Immature natural killer cell (primary cell): ENCODE data around the gene TGFA. TPM values are rescaled to one million over a fixed set of nuclear protein-coding genes. Genes with fewer than 3 reads are reported as not detected.

Experiments used
- DNase-seq, 3 donors: peaks; one replicate each; pipeline ENCODE4 v3.0.0; 2022; ENCODE audit warnings: mixed read lengths in 1 of 3
- H3K27ac Mint-ChIP-seq, 6 donors: one replicate each; pipeline ENCODE4 v1.8.0; 2020; ENCODE audit warnings: mixed read lengths in 6 of 6, mild to moderate bottlenecking in 5 of 6, inconsistent platforms in 4 of 6, moderate library complexity in 3 of 6
- H3K27me3 Mint-ChIP-seq, 3 donors: one replicate each; pipeline ENCODE4 v1.8.0; 2020 to 2021; ENCODE audit warnings: low read depth in 3 of 3, mild to moderate bottlenecking in 3 of 3, mixed read lengths in 3 of 3, moderate library complexity in 3 of 3, inconsistent platforms in 1 of 3
- H3K36me3 Mint-ChIP-seq, 3 donors: one replicate each; pipeline ENCODE4 v1.8.0; 2020; ENCODE audit warnings: mixed read lengths in 3 of 3, inconsistent platforms in 2 of 3, mild to moderate bottlenecking in 2 of 3
- H3K4me1 Mint-ChIP-seq, 2 donors: one replicate each; pipeline ENCODE4 v1.8.0; 2020; ENCODE audit warnings: inconsistent platforms in 2 of 2, mild to moderate bottlenecking in 2 of 2, mixed read lengths in 2 of 2, moderate library complexity in 1 of 2
- H3K4me3 Mint-ChIP-seq, 5 donors: one replicate each; pipeline ENCODE4 v1.8.0; 2020; ENCODE audit warnings: mild to moderate bottlenecking in 5 of 5, mixed read lengths in 5 of 5, inconsistent platforms in 3 of 5, moderate library complexity in 3 of 5
- H3K9me3 Mint-ChIP-seq, 6 donors: one replicate each; pipeline ENCODE4 v1.8.0; 2020; ENCODE audit warnings: mild to moderate bottlenecking in 6 of 6, mixed read lengths in 6 of 6, inconsistent platforms in 4 of 6, moderate library complexity in 3 of 6
- polyA plus RNA-seq, 3 donors: library from polyadenylated mRNA; unstranded; fragments of 300-500 nt; fragmentation: Illumina TruSeq; gene quantifications; one replicate each; pipeline ENCODE4 v1.2.3, GENCODE V29; 2021

The TGFA gene
- polyA plus RNA-seq, 3 donors from 2014 or later, result 2.1 to 5.5 (median 2.6) TPM

GRCh38 chr2:70526126-70526525 lies 27.5 kb downstream of the TGFA start:
- Mint-ChIP-seq H3K9me3 (no peaks in the 10 kb centered on the region), H3K4me3 (no peak overlapping the region), H3K27me3 (peaks cover 0 to 8% (median 4%) of the 10 kb centered on the region in 3 donors), H3K27ac (no peak overlapping the region), H3K4me1 (peaks cover 31 to 32% of the 10 kb centered on the region in 2 donors), H3K36me3 (peaks cover 0 to 5% (median 0%) of the 10 kb centered on the region in 3 donors)
- DNase-seq, result no peak

GRCh38 chr2:70525032-70525431 lies 28.6 kb downstream of the TGFA start:
- no peak for DNase-seq
- Mint-ChIP-seq H3K4me3 (peak overlapping the region in 3 of 5 donors; percentile 2 to 47 (median 27)), H3K36me3 (peaks cover 0 to 5% (median 4%) of the 10 kb centered on the region in 3 donors), H3K9me3 (no peaks in the 10 kb centered on the region), H3K4me1 (peaks cover 31 to 32% of the 10 kb centered on the region in 2 donors), H3K27ac (peak overlapping the region in 2 of 6 donors; percentile 32 to 69), H3K27me3 (peaks cover 0 to 8% (median 4%) of the 10 kb centered on the region in 3 donors)

- H3K27me3 Mint-ChIP-seq, result peaks cover 0 to 5% (median 2%) of the 10 kb centered on the region in 3 donors
- H3K4me1 Mint-ChIP-seq, result peaks cover 30 to 31% of the 10 kb centered on the region in 2 donors
- no peaks in the 10 kb centered on the region for H3K9me3 Mint-ChIP-seq
- peaks cover 0 to 4% (median 0%) of the 10 kb centered on the region in 3 donors for H3K36me3 Mint-ChIP-seq
- H3K4me3 Mint-ChIP-seq, result peak overlapping the region; percentile 63 to 78 (median 72)
- DNase-seq, result peak; percentile 67 to 76 (median 73)
- H3K27ac Mint-ChIP-seq, result peak overlapping the region; percentile 82 to 93 (median 89)
Observed at GRCh38 chr2:70523996-70524965, 29.3 kb downstream of the TGFA start.

DNA sequence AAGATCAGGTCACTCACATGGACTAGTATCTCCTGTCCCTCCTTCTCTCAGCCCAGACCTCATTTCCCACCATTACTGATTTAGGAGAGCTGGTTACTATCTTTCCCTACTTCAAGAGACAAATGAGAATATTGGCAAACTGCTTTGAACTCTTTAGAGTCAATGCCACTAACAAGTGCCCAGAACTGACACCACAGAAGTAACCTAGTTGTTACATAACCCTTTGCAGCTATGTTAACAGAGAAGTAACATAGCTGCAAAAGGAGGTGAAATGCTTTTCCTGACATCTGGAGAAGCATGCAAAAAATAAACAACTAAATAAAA lies 30.0 kb downstream of the TGFA start:
- H3K4me3 Mint-ChIP-seq, result peak overlapping the region; percentile 63 to 78 (median 72)
- H3K36me3 Mint-ChIP-seq, result peaks cover 0 to 4% (median 0%) of the 10 kb centered on the region in 3 donors
- H3K27me3 Mint-ChIP-seq, result peaks cover 0 to 5% (median 4%) of the 10 kb centered on the region in 3 donors
- DNase-seq, result no peak
- H3K27ac Mint-ChIP-seq, result peak overlapping the region; percentile 82 to 93 (median 89)
- H3K9me3 Mint-ChIP-seq, result no peaks in the 10 kb centered on the region
- H3K4me1 Mint-ChIP-seq, result peaks cover 30 to 31% of the 10 kb centered on the region in 2 donors

DNA sequence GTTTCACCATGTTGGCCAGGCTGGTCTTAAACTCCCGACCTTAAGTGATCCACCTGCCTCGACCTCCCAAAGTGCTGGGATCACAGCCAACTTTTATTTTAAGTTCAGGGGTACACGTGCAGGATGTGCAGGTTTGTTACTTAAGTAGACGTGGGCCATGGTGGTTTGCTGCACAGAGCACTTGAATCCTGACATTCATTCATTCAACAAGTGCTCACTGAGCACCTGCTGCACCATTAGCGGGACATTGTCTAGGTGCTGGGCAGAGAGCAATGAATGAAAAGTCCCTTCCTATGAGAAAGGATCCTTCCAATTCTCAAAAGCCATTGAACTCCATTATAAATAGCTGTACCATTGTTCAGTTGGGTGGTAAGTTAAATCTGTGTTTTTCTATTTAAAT lies 31.0 kb downstream of the TGFA start:
- Mint-ChIP-seq H3K4me1 (peaks cover 31 to 32% of the 10 kb centered on the region in 2 donors), H3K27ac (peak overlapping the region in 1 of 6 donors; percentile 92), H3K27me3 (peaks cover 0 to 5% (median 4%) of the 10 kb centered on the region in 3 donors), H3K36me3 (peaks cover 0 to 4% (median 0%) of the 10 kb centered on the region in 3 donors), H3K4me3 (no peak overlapping the region), H3K9me3 (no peaks in the 10 kb centered on the region)
- DNase-seq, result no peak

GRCh38 chr2:70520825-70521224 lies 32.8 kb downstream of the TGFA start:
- peak overlapping the region in 1 of 6 donors; percentile 42 for H3K27ac Mint-ChIP-seq
- H3K9me3 Mint-ChIP-seq, result no peaks in the 10 kb centered on the region
- peaks cover 0 to 5% (median 4%) of the 10 kb centered on the region in 3 donors for H3K27me3 Mint-ChIP-seq
- H3K4me1 Mint-ChIP-seq, result peaks cover 43 to 47% of the 10 kb centered on the region in 2 donors
- H3K36me3 Mint-ChIP-seq, result peaks cover 0 to 4% (median 0%) of the 10 kb centered on the region in 3 donors
- no peak overlapping the region for H3K4me3 Mint-ChIP-seq
- DNase-seq, result no peak

DNA sequence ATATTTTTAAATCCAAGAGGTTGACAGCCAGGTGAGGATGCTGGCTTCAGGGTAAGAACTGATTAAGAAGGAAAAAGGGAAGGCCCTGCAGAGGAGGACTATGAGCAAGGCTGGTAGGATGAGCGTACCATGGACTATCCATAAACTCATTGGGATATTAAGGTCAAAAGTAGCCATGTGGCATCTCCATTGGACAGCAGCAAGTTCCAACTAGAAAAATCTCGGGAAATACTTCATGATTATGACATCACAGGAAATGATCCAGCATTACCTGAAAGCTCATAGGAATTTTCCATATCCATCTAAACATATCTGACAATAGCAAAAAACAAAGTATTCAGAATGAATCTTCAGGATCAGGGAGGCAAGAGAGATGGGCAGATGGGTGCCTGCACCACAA lies 34.2 kb downstream of the TGFA start:
- DNase-seq, result no peak
- Mint-ChIP-seq H3K27me3 (peaks cover 0 to 5% (median 4%) of the 10 kb centered on the region in 3 donors), H3K4me1 (peaks cover 35 to 42% of the 10 kb centered on the region in 2 donors), H3K4me3 (no peak overlapping the region), H3K36me3 (peaks cover 0 to 4% (median 0%) of the 10 kb centered on the region in 3 donors), H3K9me3 (no peaks in the 10 kb centered on the region), H3K27ac (peak overlapping the region in 1 of 6 donors; percentile 21)

DNA sequence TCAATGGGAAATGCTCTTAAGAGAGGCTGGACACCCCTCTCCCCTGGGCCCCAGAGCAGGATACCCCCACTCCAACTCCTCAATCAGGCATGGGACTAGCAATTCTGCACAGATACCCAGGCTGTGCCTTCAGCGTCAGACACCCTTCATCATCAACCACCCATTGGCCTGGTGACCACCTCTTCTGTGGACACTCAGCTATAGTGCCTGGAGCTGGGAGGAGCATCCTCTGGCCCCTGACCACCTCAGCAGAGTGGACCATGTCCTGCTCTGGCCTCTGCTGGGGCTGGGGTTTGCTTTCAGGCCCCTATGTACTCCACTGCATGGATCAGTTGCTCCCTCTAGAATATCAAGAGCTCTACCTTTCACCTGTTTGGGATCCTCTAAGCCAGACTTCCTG lies 35.1 kb downstream of the TGFA start:
- DNase-seq, result no peak
- Mint-ChIP-seq H3K4me1 (peaks cover 26 to 33% of the 10 kb centered on the region in 2 donors), H3K27me3 (peaks cover 0 to 2% (median under 1%) of the 10 kb centered on the region in 3 donors), H3K9me3 (no peaks in the 10 kb centered on the region), H3K36me3 (peaks cover 0 to 4% (median 0%) of the 10 kb centered on the region in 3 donors), H3K4me3 (no peak overlapping the region), H3K27ac (peak overlapping the region in 1 of 6 donors; percentile 13)

DNA sequence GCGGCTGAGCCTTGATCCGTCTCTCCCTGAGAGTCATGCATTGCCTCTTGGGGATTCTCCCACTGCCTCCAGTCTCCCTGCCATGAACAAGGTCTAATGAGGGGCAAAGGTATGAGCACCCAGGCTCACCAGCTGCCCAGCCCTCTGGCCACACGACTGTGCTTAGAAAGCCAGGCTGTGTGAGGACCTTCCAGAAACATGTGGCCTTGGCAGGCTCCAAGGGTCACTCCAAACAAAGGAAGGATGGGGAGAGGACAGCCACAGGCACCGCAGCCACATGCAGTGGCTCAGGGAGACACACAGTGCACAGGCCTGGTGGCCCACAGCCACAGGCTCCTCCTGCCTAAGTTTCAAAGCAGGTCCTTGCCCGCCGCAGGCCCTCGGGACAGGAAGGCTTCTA lies 35.8 kb downstream of the TGFA start:
- Mint-ChIP-seq H3K36me3 (peaks cover 0 to 10% (median 4%) of the 10 kb centered on the region in 3 donors), H3K4me1 (peaks cover 19 to 26% of the 10 kb centered on the region in 2 donors), H3K9me3 (no peaks in the 10 kb centered on the region), H3K4me3 (no peak overlapping the region), H3K27me3 (peaks cover 0 to 2% (median 0%) of the 10 kb centered on the region in 3 donors), H3K27ac (no peak overlapping the region)
- DNase-seq, result no peak

DNA sequence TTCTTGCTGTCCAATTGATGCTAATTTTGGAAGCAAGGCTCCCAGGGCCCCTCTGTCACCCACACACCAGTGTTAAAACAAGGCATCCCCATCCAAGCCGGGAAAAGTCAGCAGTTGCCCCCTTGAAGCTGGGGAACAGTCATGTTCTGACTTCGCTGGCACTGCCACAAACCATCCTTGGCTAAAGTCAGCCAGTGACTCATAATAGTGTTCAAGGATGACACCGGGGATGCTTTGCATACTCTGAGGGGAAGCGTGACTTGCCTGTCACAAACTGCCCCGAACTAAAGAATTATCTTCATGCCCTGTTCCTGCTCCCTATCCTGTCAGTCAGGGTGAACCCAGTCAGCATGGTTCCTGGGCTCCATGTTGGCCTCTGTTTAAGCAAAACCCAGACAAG lies 37.0 kb downstream of the TGFA start:
- Mint-ChIP-seq H3K4me1 (peaks cover 21 to 26% of the 10 kb centered on the region in 2 donors), H3K4me3 (no peak overlapping the region)

GRCh38 chr2:70515938-70516337 lies 37.7 kb downstream of the TGFA start:
- Mint-ChIP-seq H3K9me3 (no peaks in the 10 kb centered on the region), H3K4me1 (peaks cover 26 to 27% of the 10 kb centered on the region in 2 donors), H3K27me3 (peaks cover 0 to 2% (median 0%) of the 10 kb centered on the region in 3 donors), H3K4me3 (no peak overlapping the region), H3K36me3 (peaks cover 0 to 10% (median 4%) of the 10 kb centered on the region in 3 donors), H3K27ac (peak overlapping the region in 2 of 6 donors; percentile 31 to 73)
- no peak for DNase-seq

More for the DNA sequence above, 37.0 kb downstream of the TGFA start:
- Mint-ChIP-seq H3K27ac (peak overlapping the region in 2 of 6 donors; percentile 31 to 71), H3K36me3 (peaks cover 0 to 10% (median 4%) of the 10 kb centered on the region in 3 donors), H3K9me3 (no peaks in the 10 kb centered on the region), H3K27me3 (peaks cover 0 to 2% (median 0%) of the 10 kb centered on the region in 3 donors)
- no peak for DNase-seq

DNA sequence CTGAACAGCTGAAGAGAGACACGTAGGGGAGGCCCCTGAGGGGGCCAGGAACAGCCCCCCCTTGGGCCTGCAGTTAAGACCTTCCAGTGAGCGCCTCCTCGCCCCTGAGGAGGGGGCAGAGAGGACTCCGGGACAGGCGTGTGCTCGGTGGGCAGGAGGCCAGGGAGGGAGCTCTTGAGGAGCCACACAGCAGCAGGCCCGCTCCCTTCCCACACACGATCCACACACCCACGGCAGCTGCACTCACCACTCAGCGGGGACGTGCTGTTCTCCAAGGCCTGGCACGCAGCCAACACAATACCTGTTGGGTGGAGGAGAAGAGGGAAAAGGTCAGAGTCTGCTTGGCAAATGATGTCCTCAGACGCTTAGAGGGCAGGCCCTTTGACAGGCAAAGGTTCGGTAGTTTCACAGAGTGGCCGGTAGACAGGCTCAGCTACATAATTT lies 39.0 kb downstream of the TGFA start:
- no peaks in the 10 kb centered on the region for H3K9me3 Mint-ChIP-seq
- DNase-seq, result no peak
- peaks cover 0 to 10% (median 4%) of the 10 kb centered on the region in 3 donors for H3K36me3 Mint-ChIP-seq
- peaks cover 39 to 40% of the 10 kb centered on the region in 2 donors for H3K4me1 Mint-ChIP-seq
- H3K27ac Mint-ChIP-seq, result no peak overlapping the region
- peaks cover 0 to 2% (median 2%) of the 10 kb centered on the region in 3 donors for H3K27me3 Mint-ChIP-seq
- H3K4me3 Mint-ChIP-seq, result no peak overlapping the region

DNA sequence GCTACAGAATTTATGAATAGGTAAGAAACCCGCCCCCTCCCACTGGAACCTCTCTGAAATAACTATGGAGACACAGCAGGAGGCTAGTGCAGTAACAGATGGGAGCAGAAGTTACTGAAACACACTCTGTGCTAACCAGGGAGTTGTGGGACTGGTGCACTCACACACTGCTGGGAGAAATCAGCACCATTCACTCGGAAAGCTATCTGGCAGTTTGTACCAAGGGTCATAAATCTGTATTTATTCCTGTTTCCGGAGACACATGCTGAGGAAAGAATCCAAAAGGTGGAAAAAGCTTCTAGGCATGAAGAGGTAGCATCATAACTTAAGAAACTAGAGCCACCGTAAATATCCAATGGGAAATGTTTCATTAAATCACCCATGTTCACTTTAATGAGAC lies 39.9 kb downstream of the TGFA start:
- H3K4me1 Mint-ChIP-seq, result peaks cover 48 to 49% of the 10 kb centered on the region in 2 donors

More for the DNA sequence above, 39.9 kb downstream of the TGFA start:
- Mint-ChIP-seq H3K27ac (no peak overlapping the region), H3K4me3 (no peak overlapping the region), H3K9me3 (no peaks in the 10 kb centered on the region), H3K27me3 (peaks cover 0 to 3% (median 0%) of the 10 kb centered on the region in 3 donors), H3K36me3 (peaks cover 0 to 10% (median 4%) of the 10 kb centered on the region in 3 donors)
- DNase-seq, result no peak
